OCI-LY3 (cell line): ENCODE data around the gene NDE1.

ENCODE experiments used
- H2AFZ ChIP-seq: fragments of 200-600, 300-600 bp; shearing (Covaris generic); 2 replicates; pipeline ENCODE4 v1.6.0; 2014; ENCODE audit warnings: antibody characterized with exemption, low read depth, low read length
- H3K27ac ChIP-seq: fragments of 200-600, 300-600 bp; sonication (generic); 2 replicates; pipeline ENCODE4 v1.5.1; 2014; ENCODE audit warnings: mild to moderate bottlenecking, low read length, moderate library complexity, mixed read lengths
- H3K27me3 ChIP-seq: fragments of 200-600, 300-600 bp; sonication (generic); 2 replicates; pipeline ENCODE4 v1.6.1; 2014; ENCODE audit warnings: low read depth, low read length, mixed read lengths
- H3K36me3 ChIP-seq: fragments of 200-600, 300-600 bp; sonication (generic); replicated peaks from 2 replicates; pipeline ENCODE3; 2014; ENCODE audit warnings: low read depth, low read length, mixed read lengths
- H3K4me1 ChIP-seq: fragments of 300-600, 200-600 bp; sonication (generic); 2 replicates; pipeline ENCODE4 v1.6.1; 2014; ENCODE audit warnings: low read length, mixed read lengths
- H3K4me2 ChIP-seq: fragments of 200-600, 300-600 bp; sonication (generic); 2 replicates; pipeline ENCODE4 v1.6.1; 2014; ENCODE audit warnings: low read length, mixed read lengths
- H3K4me3 ChIP-seq: fragments of 300-600, 200-600 bp; sonication (generic); 2 replicates; pipeline ENCODE4 v1.5.1; 2014; ENCODE audit warnings: antibody characterized with exemption, mild to moderate bottlenecking, low read length, moderate library complexity
- H3K79me2 ChIP-seq: fragments of 300-600, 200-600 bp; shearing (Covaris generic); 2 replicates; pipeline ENCODE4 v1.6.1; 2014; ENCODE audit warnings: mild to moderate bottlenecking, low read length, mixed read lengths
- H3K9ac ChIP-seq: fragments of 300-600, 200-600 bp; shearing (Covaris generic); 2 replicates; pipeline ENCODE4 v1.6.0; 2014; ENCODE audit warnings: mild to moderate bottlenecking, low read length, moderate library complexity
- H3K9me3 ChIP-seq: fragments of 200-600, 300-600 bp; shearing (Covaris generic); 2 replicates; pipeline ENCODE4 v1.6.1; 2014; ENCODE audit warnings: low read length, mixed read lengths; ENCODE audit not compliant: insufficient read depth
- H4K20me1 ChIP-seq: fragments of 200-600, 300-600 bp; sonication (generic); 2 replicates; pipeline ENCODE4 v1.6.1; 2016; ENCODE audit warnings: low read length, mixed read lengths; ENCODE audit not compliant: insufficient read depth
- EZH2phosphoT487 ChIP-seq: fragments of 200-600 bp; shearing (Covaris generic); IDR thresholded peaks from 2 replicates; pipeline ENCODE4 v1.6.1; 2018; ENCODE audit warnings: antibody characterized with exemption, mixed run types, low read depth
- TF ChIP-seq, protein P1 (sequence below): fragments of 200-600, 300-600 bp; sonication (generic); IDR thresholded peaks from 2 replicates; pipeline ENCODE4 v1.5.1; 2014; ENCODE audit warnings: antibody characterized with exemption, low read length, low read depth

The NDE1 gene

DNA sequence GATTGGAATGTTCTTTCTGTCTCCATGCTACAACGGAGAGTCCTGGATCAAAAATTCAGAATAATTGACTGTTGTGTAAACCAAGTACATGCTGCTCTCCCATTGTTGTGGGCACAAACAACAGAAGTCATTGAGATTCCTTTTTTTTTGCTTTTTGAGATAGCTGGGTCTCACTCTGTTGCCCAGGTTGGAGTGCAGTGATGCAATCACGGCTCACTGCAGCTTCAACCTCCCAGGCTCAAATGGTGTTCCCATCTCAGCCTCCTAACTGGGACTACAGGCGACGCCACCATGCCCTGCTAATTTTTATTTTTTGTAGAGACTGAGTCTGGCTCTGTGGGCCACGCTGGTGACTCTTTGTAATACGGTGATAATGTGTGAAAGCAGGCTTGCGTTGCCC, 24.5 kb downstream of the NDE1 start:
- TF ChIP-seq EZH2phosphoT487 = no peak
- TF ChIP-seq, protein P1, sequence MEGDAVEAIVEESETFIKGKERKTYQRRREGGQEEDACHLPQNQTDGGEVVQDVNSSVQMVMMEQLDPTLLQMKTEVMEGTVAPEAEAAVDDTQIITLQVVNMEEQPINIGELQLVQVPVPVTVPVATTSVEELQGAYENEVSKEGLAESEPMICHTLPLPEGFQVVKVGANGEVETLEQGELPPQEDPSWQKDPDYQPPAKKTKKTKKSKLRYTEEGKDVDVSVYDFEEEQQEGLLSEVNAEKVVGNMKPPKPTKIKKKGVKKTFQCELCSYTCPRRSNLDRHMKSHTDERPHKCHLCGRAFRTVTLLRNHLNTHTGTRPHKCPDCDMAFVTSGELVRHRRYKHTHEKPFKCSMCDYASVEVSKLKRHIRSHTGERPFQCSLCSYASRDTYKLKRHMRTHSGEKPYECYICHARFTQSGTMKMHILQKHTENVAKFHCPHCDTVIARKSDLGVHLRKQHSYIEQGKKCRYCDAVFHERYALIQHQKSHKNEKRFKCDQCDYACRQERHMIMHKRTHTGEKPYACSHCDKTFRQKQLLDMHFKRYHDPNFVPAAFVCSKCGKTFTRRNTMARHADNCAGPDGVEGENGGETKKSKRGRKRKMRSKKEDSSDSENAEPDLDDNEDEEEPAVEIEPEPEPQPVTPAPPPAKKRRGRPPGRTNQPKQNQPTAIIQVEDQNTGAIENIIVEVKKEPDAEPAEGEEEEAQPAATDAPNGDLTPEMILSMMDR = no peak
- Histone ChIP-seq H3K27me3 (no peaks in the 10 kb centered on the region), H3K27ac (no peak overlapping the region), H4K20me1 (0 out of 2 replicates have a peak, but pooled peaks cover 15% of the 10 kb centered on the region), H2AFZ (no peak overlapping the region), H3K4me3 (no peak overlapping the region), H3K4me1 (no peaks in the 10 kb centered on the region), H3K36me3 (peaks cover 38% of the 10 kb centered on the region), H3K79me2 (peaks cover 56% of the 10 kb centered on the region), H3K4me2 (no peak overlapping the region), H3K9ac (no peak overlapping the region), H3K9me3 (no peaks in the 10 kb centered on the region)

DNA sequence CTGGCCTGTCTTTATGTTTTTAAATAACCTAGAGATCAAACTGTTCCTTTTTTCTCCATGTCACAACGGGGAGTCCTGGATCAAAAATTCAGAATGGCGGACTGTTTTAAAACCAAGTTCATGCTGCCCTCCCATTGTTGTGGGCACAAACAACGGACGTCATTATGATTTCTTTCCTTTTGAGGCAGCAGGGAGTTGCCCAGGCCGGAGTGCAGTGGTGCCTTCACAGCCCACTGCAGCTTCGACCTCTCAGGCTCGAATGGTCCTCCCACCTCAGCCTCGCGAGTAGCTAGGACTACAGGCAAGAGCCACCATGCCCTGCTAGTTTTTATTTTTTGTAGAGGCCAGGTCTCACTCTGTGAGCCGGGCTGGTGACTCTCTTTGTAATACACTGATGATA, 26.5 kb downstream of the NDE1 start:
- H3K9ac ChIP-seq = no peak overlapping the region
- peaks cover 7% of the 10 kb centered on the region for H3K4me1 ChIP-seq
- peaks cover 60% of the 10 kb centered on the region for H3K79me2 ChIP-seq
- H3K9me3 ChIP-seq = no peaks in the 10 kb centered on the region
- H3K27me3 ChIP-seq = no peaks in the 10 kb centered on the region
- H3K4me3 ChIP-seq = no peak overlapping the region
- H2AFZ ChIP-seq = no peak overlapping the region
- peaks cover 41% of the 10 kb centered on the region for H3K36me3 ChIP-seq
- H3K27ac ChIP-seq = no peak overlapping the region
- 0 out of 2 replicates have a peak, but pooled peaks cover 15% of the 10 kb centered on the region for H4K20me1 ChIP-seq
- no peak overlapping the region for H3K4me2 ChIP-seq
- no peak for TF ChIP-seq EZH2phosphoT487
- TF ChIP-seq, protein P1 = no peak

DNA sequence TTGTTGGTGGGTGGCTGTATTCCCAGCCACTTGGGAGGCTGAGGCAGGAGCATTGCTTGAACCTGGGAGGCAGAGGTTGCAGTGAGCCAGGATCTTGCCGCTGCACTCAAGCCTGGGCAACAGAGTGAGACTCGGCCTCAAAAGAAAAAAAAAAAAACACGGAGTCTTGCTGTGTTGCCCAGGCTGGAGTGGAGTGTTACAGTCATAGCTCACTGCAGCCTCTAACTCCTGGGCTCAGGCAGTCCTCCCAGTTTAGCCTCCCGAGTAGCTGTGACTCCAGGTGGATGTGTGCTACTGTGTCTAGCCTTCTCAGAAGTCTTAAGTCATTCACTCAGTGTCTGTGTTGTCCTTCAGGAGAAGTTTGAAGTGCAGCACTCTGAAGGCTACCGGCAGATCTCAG, 27.4 kb downstream of the NDE1 start:
- peaks cover 16% of the 10 kb centered on the region for H3K4me1 ChIP-seq
- no peak overlapping the region for H3K4me2 ChIP-seq
- H3K9ac ChIP-seq = no peak overlapping the region
- no peak overlapping the region for H3K27ac ChIP-seq
- H3K4me3 ChIP-seq = no peak overlapping the region
- H3K79me2 ChIP-seq = peaks cover 66% of the 10 kb centered on the region
- 0 out of 2 replicates have a peak, but pooled peaks cover 15% of the 10 kb centered on the region for H4K20me1 ChIP-seq
- TF ChIP-seq EZH2phosphoT487 = no peak
- TF ChIP-seq, protein P1 = no peak
- no peaks in the 10 kb centered on the region for H3K27me3 ChIP-seq
- H3K9me3 ChIP-seq = no peaks in the 10 kb centered on the region
- peaks cover 46% of the 10 kb centered on the region for H3K36me3 ChIP-seq
- H2AFZ ChIP-seq = no peak overlapping the region

DNA sequence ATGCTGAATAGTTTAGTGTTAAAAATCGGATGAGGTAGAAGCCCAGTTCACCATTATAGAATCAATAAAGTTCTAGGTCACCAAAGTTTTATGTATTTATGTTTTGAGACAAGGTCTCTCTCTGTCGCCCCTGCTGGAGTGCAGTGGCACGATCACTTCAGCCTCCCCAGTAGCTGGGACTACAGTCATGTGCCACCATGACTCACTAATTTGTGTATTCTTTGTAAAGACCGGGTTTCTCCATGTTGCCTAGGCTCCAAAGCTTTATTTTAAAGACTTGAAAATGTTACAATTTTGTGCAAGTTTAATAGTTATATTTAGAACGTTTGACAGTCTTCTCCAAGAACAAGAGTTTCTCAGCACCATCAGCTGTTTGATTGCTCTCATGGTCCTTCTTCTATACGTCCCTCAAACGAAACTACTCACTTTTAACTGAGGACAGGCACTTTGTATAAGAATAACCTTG, 32.1 kb downstream of the NDE1 start:
- Histone ChIP-seq H3K4me3 (no peak overlapping the region), H3K27me3 (no peaks in the 10 kb centered on the region), H2AFZ (no peak overlapping the region), H3K9me3 (no peaks in the 10 kb centered on the region), H4K20me1 (peaks cover 5% of the 10 kb centered on the region; the same call in 1 of the 2 replicates), H3K27ac (peak overlapping the region; percentile 35), H3K36me3 (peaks cover 52% of the 10 kb centered on the region), H3K79me2 (peaks cover 49% of the 10 kb centered on the region), H3K4me2 (peak overlapping the region; percentile 19), H3K9ac (no peak overlapping the region), H3K4me1 (peaks cover 16% of the 10 kb centered on the region)
- TF ChIP-seq, protein P1 = peak; percentile 51
- no peak for TF ChIP-seq EZH2phosphoT487
